CD4-positive, alpha-beta T cell (primary cell): ENCODE results near the gene CORO1C. TPM values are rescaled to one million over a fixed set of nuclear protein-coding genes. Genes with fewer than 3 reads are reported as not detected.

ENCODE experiments used
- ATAC-seq: fragments of 200-7000 bp; cut with Tn5 transposase; one replicate; pipeline ENCODE4 v1.10.0; 2022; ENCODE audit warnings: mild to moderate bottlenecking; ENCODE audit not compliant: poor library complexity
- CTCF ChIA-PET: fragments of 350-600 bp; sonication (Branson Sonifier 250); formaldehyde crosslinking; loops from one replicate; lab custom pipeline; 2021; ENCODE audit warnings: antibody characterized with exemption, inconsistent platforms; lab: Charles Lee
- POLR2A ChIA-PET: fragments of 350-600 bp; sonication (Branson Sonifier 250); formaldehyde crosslinking; loops from one replicate; lab custom pipeline; 2021; ENCODE audit warnings: antibody characterized with exemption, inconsistent platforms; lab: Charles Lee
- DNase-seq, 14 experiments: peaks; one replicate each; pipeline ENCODE4 v3.0.0-alpha.2; 2013 to 2020; ENCODE audit warnings: mixed read lengths in 2 of 14
- H3K27ac ChIP-seq, 2 donors: one replicate each; pipeline versions ENCODE4 v1.5.1 to v1.7.0; 2013; ENCODE audit warnings: low read length in 2 of 2, low read depth in 1 of 2, mild to moderate bottlenecking in 1 of 2
- H3K27me3 ChIP-seq, 2 experiments: 1 replicate in 1 of 2; 2 replicates in 1 of 2; pipeline versions ENCODE4 v1.6.1 to v1.7.0; 2013; ENCODE audit warnings: low read length in 2 of 2, control low read depth in 1 of 2, mild to moderate bottlenecking in 1 of 2, moderate library complexity in 1 of 2; ENCODE audit not compliant: insufficient read depth in 2 of 2, control insufficient read depth in 1 of 2
- H3K36me3 ChIP-seq: one replicate; pipeline ENCODE4 v1.6.1; 2013; ENCODE audit warnings: low read length, control low read depth; ENCODE audit not compliant: insufficient read depth
- H3K4me1 ChIP-seq: one replicate; pipeline ENCODE4 v1.6.1; 2013; ENCODE audit warnings: low read length, control low read depth; ENCODE audit not compliant: insufficient read depth
- H3K4me3 ChIP-seq: one replicate; pipeline ENCODE4 v1.5.1; 2013; ENCODE audit warnings: mild to moderate bottlenecking, low read length, moderate library complexity
- H3K9me3 ChIP-seq, 2 experiments: 1 replicate in 1 of 2; 2 replicates in 1 of 2; pipeline versions ENCODE4 v1.6.1 to v1.7.0; 2013; ENCODE audit warnings: low read length in 2 of 2, mild to moderate bottlenecking in 2 of 2, control low read depth in 1 of 2, moderate library complexity in 1 of 2; ENCODE audit not compliant: control insufficient read depth in 1 of 2, insufficient read depth in 1 of 2
- H3K27ac Mint-ChIP-seq: one replicate; pipeline ENCODE4 v1.8.0; 2020; ENCODE audit warnings: mixed read lengths
- H3K27me3 Mint-ChIP-seq: one replicate; pipeline ENCODE4 v1.8.0; 2021; ENCODE audit warnings: mixed read lengths
- H3K36me3 Mint-ChIP-seq: one replicate; pipeline ENCODE4 v1.8.0; 2021; ENCODE audit warnings: low read depth, mixed read lengths
- H3K4me1 Mint-ChIP-seq: one replicate; pipeline ENCODE4 v1.8.0; 2021; ENCODE audit warnings: low read depth, mixed read lengths
- H3K4me3 Mint-ChIP-seq: one replicate; pipeline ENCODE4 v1.8.0; 2020; ENCODE audit warnings: mild to moderate bottlenecking, mixed read lengths
- H3K9me3 Mint-ChIP-seq: one replicate; pipeline ENCODE4 v1.8.0; 2020; ENCODE audit warnings: mixed read lengths
- CTCF ChIP-seq: fragments of 200-600 bp; IDR thresholded peaks from one replicate; pipeline ENCODE4 v1.8.0; 2022; ENCODE audit warnings: antibody characterized with exemption, mild to moderate bottlenecking
- intact Hi-C, 2 experiments: fragments of 100-400 bp; cut with DNase I in 1 of 2; cut with micrococcal nuclease in 1 of 2; formaldehyde crosslinking; loops; one replicate each; pipeline versions ENCODE4 v1.15.1 to v1.9.0; 2023 to 2025; cut with DNase I, micrococcal nuclease
- total RNA-seq, 174 experiments: library from RNA in 2 of 174; stranded (reverse) in 2 of 174; gene quantifications; one replicate each; pipeline ENCODE4 v1.2.3 and lab custom pipeline; 2021 to 2026

The CORO1C gene
- total RNA-seq, 2 experiments from 2014 or later, result 6.7 to 7.4 TPM

- no peak for ATAC-seq
- ChIA-PET CTCF (interaction anchor here (1.0 to 7.0 kb wide), 2 partner anchors 9 to 60 kb away, joined by 3 to 128 read pairs; partner anchors contain the start of genes ISCU and SELPLG), POLR2A (interaction anchor here (1.5 to 8.6 kb wide), 2 partner anchors 10 to 60 kb away, joined by 8 to 186 read pairs; partner anchors contain the start of genes ISCU and SELPLG)
- Mint-ChIP-seq H3K4me1 (peaks cover 65% of the 10 kb centered on the region), H3K4me3 (peak overlapping the region; percentile 42), H3K36me3 (peaks cover 93% of the 10 kb centered on the region), H3K9me3 (no peaks in the 10 kb centered on the region), H3K27me3 (no peaks in the 10 kb centered on the region), H3K27ac (peak overlapping the region; percentile 84)
- DNase-seq, result peak in 3 of 14 experiments; percentile 55 to 75 (median 61)
- Histone ChIP-seq H3K4me1 (peaks cover 85% of the 10 kb centered on the region), H3K27me3 (no peaks in the 10 kb centered on the region), H3K4me3 (no peak overlapping the region), H3K27ac (peak overlapping the region; percentile 55 to 63), H3K36me3 (peaks cover 81% of the 10 kb centered on the region), H3K9me3 (no peaks in the 10 kb centered on the region)
- intact Hi-C loops, result loop anchor here in 1 of 2 experiments (10.0 kb wide), 1 partner anchor 858 kb away; the partner anchor contains the start of gene PRDM4
- TF ChIP-seq CTCF, result no peak
These were observed 108.9 kb downstream of the CORO1C start for GRCh38 chr12:108622421-108622820.

GRCh38 chr12:108621161-108621560 lies 110.2 kb downstream of the CORO1C start:
- H3K9me3 Mint-ChIP-seq, result no peaks in the 10 kb centered on the region
- Histone ChIP-seq H3K4me1 (peaks cover 85% of the 10 kb centered on the region), H3K27me3 (no peaks in the 10 kb centered on the region), H3K4me3 (no peak overlapping the region), H3K9me3 (peaks cover 0 to 5% of the 10 kb centered on the region in 2 experiments), H3K36me3 (peaks cover 68% of the 10 kb centered on the region), H3K27ac (peak overlapping the region in 1 of 2 donors; percentile 26)
- DNase-seq (no peak), ATAC-seq (no peak)
- H3K27ac Mint-ChIP-seq, result peak overlapping the region; percentile 84
- TF ChIP-seq CTCF, result no peak
- POLR2A ChIA-PET, result interaction anchor here (1.0 to 8.6 kb wide), 6 partner anchors 11 to 236 kb away, joined by 3 to 186 read pairs (median 3); partner anchors contain the start of genes ISCU, SART3, SELPLG and SSH1
- no peak overlapping the region for H3K4me3 Mint-ChIP-seq
- peaks cover 71% of the 10 kb centered on the region for H3K4me1 Mint-ChIP-seq
- H3K36me3 Mint-ChIP-seq, result peaks cover 96% of the 10 kb centered on the region
- intact Hi-C loops, result loop anchor here in 1 of 2 experiments (10.0 kb wide), 1 partner anchor 856 kb away; the partner anchor contains the start of gene PRDM4
- H3K27me3 Mint-ChIP-seq, result no peaks in the 10 kb centered on the region
- CTCF ChIA-PET, result interaction anchor here (7.0 kb wide), 1 partner anchor 11 kb away, joined by 128 read pairs; the partner anchor contains the start of gene SELPLG

GRCh38 chr12:108620236-108620879 lies 111.0 kb downstream of the CORO1C start:
- peaks cover 93% of the 10 kb centered on the region for H3K36me3 Mint-ChIP-seq
- peak overlapping the region; percentile 84 for H3K27ac Mint-ChIP-seq
- H3K4me3 Mint-ChIP-seq, result no peak overlapping the region
- CTCF ChIA-PET, result interaction anchor here (6.5 to 7.0 kb wide), 2 partner anchors 11 to 54 kb away, joined by 102 to 128 read pairs; partner anchors contain the start of genes ISCU and SELPLG
- H3K27me3 Mint-ChIP-seq, result no peaks in the 10 kb centered on the region
- peaks cover 80% of the 10 kb centered on the region for H3K4me1 ChIP-seq
- TF ChIP-seq CTCF, result no peak
- H3K27me3 ChIP-seq, result no peaks in the 10 kb centered on the region
- POLR2A ChIA-PET, result interaction anchor here (1.0 to 8.6 kb wide), 6 partner anchors 12 to 237 kb away, joined by 3 to 186 read pairs (median 3); partner anchors contain the start of genes ISCU, SART3, SELPLG and SSH1
- H3K4me1 Mint-ChIP-seq, result peaks cover 65% of the 10 kb centered on the region
- intact Hi-C loops, result loop anchor here in 1 of 2 experiments (10.0 kb wide), 1 partner anchor 856 kb away; the partner anchor contains the start of gene PRDM4
- H3K4me3 ChIP-seq, result no peak overlapping the region
- no peaks in the 10 kb centered on the region for H3K9me3 Mint-ChIP-seq
- no peak for DNase-seq
- H3K9me3 ChIP-seq, result peaks cover 0 to 10% of the 10 kb centered on the region in 2 experiments
- no peak overlapping the region for H3K27ac ChIP-seq
- peaks cover 60% of the 10 kb centered on the region for H3K36me3 ChIP-seq
- ATAC-seq, result no peak
